22Rv1 (cell line): ENCODE results near the gene IFIT1B.
"Not testable (repeated sequence)": the region's sequence is repeated elsewhere in the genome, so short reads cannot be mapped to it uniquely, and the experiment has no call there.

Experiments used
- H3K27ac ChIP-seq: fragments of 450-650 bp; 2 replicates; pipeline ENCODE4 v1.5.1; 2017
- CTCF ChIP-seq: fragments of 450-650 bp; IDR thresholded peaks from 2 replicates; pipeline ENCODE4 v1.5.1; 2017; ENCODE audit warnings: mild to moderate bottlenecking
- ZFX ChIP-seq: fragments of 450-650 bp; IDR thresholded peaks from 2 replicates; pipeline ENCODE4 v1.6.1; 2017; ENCODE audit warnings: antibody characterized with exemption, borderline replicate concordance

Gene IFIT1B

GRCh38 chr10:89377705-89378637 lies at the start of gene IFIT1B:
Gene IFIT1B, plus strand, starts transcription at chr10:89378056. Its CDS starts 80 bp downstream, at chr10:89378136.
- H3K27ac ChIP-seq, result no peak within 1 kb of the TSS
- TF ChIP-seq CTCF, result no peak
- TF ChIP-seq ZFX, result no peak

GRCh38 chr10:89329151-89329550 lies 48.7 kb upstream of the IFIT1B start:
- TF ChIP-seq ZFX (no peak), CTCF (no peak)
- no peak overlapping the region for H3K27ac ChIP-seq

- not testable (repeated sequence) for H3K27ac ChIP-seq
Measured at GRCh38 chr10:89330014-89330413, 47.8 kb upstream of the IFIT1B start.

GRCh38 chr10:89330537-89331212 lies 47.2 kb upstream of the IFIT1B start:
- H3K27ac ChIP-seq, result no peak overlapping the region
- TF ChIP-seq CTCF (no peak), ZFX (no peak)

GRCh38 chr10:89331487-89332122 lies 46.3 kb upstream of the IFIT1B start:
- not testable (repeated sequence) for H3K27ac ChIP-seq

- TF ChIP-seq ZFX, result no peak
- H3K27ac ChIP-seq, result no peak overlapping the region
Measured at GRCh38 chr10:89332123-89332633, 45.7 kb upstream of the IFIT1B start.

GRCh38 chr10:89335226-89335625 lies 42.6 kb upstream of the IFIT1B start:
- TF ChIP-seq ZFX (no peak), CTCF (no peak)

GRCh38 chr10:89336241-89336640 lies 41.6 kb upstream of the IFIT1B start:
- H3K27ac ChIP-seq, result no peak overlapping the region
- no peak for TF ChIP-seq CTCF
- TF ChIP-seq ZFX, result no peak

More at GRCh38 chr10:89335226-89335625, 42.6 kb upstream of the IFIT1B start:
- no peak overlapping the region for H3K27ac ChIP-seq
